Nephron (organoid): Measurements from ENCODE around the gene COMP.
A peak's percentile ranks its signal among the peaks of the same experiment; 100 is the strongest.

ENCODE experiments used
- H3K27ac Mint-ChIP-seq, 3 experiments: 2 replicates each; pipeline ENCODE4 v1.8.0; 2020; ENCODE audit warnings: mixed read lengths in 3 of 3, mild to moderate bottlenecking in 2 of 3, moderate library complexity in 1 of 3
- H3K27me3 Mint-ChIP-seq: 2 replicates; pipeline ENCODE4 v1.8.0; 2021; ENCODE audit warnings: low read depth, mild to moderate bottlenecking, moderate library complexity, mixed read lengths
- H3K36me3 Mint-ChIP-seq: 2 replicates; pipeline ENCODE4 v1.8.0; 2020; ENCODE audit warnings: low read depth, mixed read lengths
- H3K4me1 Mint-ChIP-seq: 2 replicates; pipeline ENCODE4 v1.8.0; 2020; ENCODE audit warnings: mixed read lengths
- H3K4me3 Mint-ChIP-seq, 3 experiments: 2 replicates each; pipeline ENCODE4 v1.8.0; 2020; ENCODE audit warnings: mild to moderate bottlenecking in 3 of 3, mixed read lengths in 3 of 3, moderate library complexity in 2 of 3
- H3K9me3 Mint-ChIP-seq: 2 replicates; pipeline ENCODE4 v1.8.0; 2020; ENCODE audit warnings: mixed read lengths
- TF ChIP-seq, protein P1 (sequence below), 3 experiments: fragments of 200-600 bp; sonication (generic); IDR thresholded peaks; one replicate each; pipeline ENCODE4 v1.5.0; 2021; ENCODE audit warnings: antibody characterized with exemption in 3 of 3; ENCODE audit not compliant: unreplicated experiment in 3 of 3

The COMP gene

DNA sequence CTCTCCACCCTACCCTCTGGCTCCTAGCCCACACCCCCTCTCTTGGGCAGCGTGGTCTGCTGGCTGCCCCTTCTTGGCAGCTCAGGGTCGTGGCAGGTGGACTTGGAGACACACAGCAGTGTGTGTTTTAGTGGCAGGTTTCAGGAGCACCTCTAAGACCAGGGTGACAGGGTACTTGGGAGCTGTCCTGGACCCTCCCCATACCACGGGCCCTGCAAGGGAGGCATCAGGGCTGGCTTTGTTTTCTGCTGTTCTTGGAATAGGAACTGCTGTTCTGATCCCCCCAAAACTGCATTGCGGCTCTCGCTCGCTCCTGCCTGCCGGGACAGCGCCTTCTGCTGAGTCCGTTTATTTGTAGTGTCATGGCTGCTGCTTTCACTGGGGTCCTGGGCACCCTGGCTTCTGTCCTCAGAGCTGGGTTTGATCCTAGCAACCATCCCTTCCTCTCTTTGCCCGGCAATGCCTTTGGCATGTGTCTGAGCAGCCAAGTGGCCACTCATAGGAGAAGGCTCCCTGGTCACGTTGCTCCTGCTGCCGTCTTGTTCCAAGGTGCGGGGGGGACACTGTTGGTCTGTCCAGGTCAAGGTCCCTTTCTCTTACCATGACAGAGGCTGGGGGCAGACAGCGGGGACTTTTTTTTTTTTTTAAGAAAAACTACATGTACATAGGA is 12.1 kb downstream of the COMP start:
- Mint-ChIP-seq H3K36me3 (no peaks in the 10 kb centered on the region), H3K27ac (no peak overlapping the region), H3K4me3 (peak overlapping the region in 1 of 3 experiments; percentile 9), H3K9me3 (no peaks in the 10 kb centered on the region), H3K4me1 (no peaks in the 10 kb centered on the region), H3K27me3 (peaks cover 21% of the 10 kb centered on the region)
- TF ChIP-seq, protein P1, sequence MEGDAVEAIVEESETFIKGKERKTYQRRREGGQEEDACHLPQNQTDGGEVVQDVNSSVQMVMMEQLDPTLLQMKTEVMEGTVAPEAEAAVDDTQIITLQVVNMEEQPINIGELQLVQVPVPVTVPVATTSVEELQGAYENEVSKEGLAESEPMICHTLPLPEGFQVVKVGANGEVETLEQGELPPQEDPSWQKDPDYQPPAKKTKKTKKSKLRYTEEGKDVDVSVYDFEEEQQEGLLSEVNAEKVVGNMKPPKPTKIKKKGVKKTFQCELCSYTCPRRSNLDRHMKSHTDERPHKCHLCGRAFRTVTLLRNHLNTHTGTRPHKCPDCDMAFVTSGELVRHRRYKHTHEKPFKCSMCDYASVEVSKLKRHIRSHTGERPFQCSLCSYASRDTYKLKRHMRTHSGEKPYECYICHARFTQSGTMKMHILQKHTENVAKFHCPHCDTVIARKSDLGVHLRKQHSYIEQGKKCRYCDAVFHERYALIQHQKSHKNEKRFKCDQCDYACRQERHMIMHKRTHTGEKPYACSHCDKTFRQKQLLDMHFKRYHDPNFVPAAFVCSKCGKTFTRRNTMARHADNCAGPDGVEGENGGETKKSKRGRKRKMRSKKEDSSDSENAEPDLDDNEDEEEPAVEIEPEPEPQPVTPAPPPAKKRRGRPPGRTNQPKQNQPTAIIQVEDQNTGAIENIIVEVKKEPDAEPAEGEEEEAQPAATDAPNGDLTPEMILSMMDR (IDR thresholded peaks at IDR 0.05; ENCODE audit: unreplicated experiment in 3 of 3), result no peak

DNA sequence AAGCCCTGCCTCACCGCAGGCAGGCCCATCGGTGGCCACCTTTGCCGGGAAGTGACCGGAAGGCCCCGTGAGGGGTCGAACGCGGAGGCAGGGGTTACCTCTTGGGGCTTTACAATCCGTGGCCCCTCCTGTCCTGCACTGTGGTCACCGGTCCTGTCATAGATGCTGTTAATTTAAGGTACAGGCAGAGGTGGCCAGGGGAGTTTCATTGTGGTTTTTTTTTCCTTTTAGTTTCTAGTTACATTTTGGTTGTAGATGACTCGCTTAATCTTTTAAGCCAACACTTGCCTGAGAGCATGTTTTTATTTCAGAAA is 13.1 kb downstream of the COMP start:
- TF ChIP-seq, protein P1 (IDR thresholded peaks at IDR 0.05; ENCODE audit: unreplicated experiment in 3 of 3), result no peak
- H3K36me3 Mint-ChIP-seq, result no peaks in the 10 kb centered on the region
- no peaks in the 10 kb centered on the region for H3K9me3 Mint-ChIP-seq
- no peak overlapping the region for H3K27ac Mint-ChIP-seq
- H3K27me3 Mint-ChIP-seq, result peaks cover 21% of the 10 kb centered on the region
- H3K4me3 Mint-ChIP-seq, result no peak overlapping the region
- no peaks in the 10 kb centered on the region for H3K4me1 Mint-ChIP-seq

DNA sequence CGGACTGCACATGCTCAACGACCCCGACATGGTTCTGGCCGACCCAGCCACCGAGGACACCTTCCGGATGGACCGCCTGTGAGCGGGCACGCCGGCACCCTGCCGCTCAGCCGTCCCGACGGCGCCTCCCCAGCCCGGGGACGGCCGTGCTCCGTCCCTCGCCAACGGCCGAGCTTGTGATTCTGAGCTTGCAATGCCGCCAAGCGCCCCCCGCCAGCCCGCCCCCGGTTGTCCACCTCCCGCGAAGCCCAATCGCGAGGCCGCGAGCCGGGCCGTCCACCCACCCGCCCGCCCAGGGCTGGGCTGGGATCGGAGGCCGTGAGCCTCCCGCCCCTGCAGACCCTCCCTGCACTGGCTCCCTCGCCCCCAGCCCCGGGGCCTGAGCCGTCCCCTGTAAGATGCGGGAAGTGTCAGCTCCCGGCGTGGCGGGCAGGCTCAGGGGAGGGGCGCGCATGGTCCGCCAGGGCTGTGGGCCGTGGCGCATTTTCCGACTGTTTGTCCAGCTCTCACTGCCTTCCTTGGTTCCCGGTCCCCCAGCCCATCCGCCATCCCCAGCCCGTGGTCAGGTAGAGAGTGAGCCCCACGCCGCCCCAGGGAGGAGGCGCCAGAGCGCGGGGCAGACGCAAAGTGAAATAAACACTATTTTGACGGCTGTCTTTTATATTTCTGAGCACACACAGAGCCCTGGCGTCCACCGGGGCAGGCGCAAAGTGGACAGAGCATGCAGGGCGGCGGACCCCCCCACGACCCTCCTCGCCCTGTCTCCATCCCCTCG is 13.6 kb downstream of the COMP start:
- TF ChIP-seq, protein P1 (IDR thresholded peaks at IDR 0.05; ENCODE audit: unreplicated experiment in 3 of 3), result no peak
- H3K4me1 Mint-ChIP-seq, result no peaks in the 10 kb centered on the region
- H3K4me3 Mint-ChIP-seq, result peak overlapping the region in 1 of 3 experiments; percentile 51
- no peaks in the 10 kb centered on the region for H3K36me3 Mint-ChIP-seq
- H3K27me3 Mint-ChIP-seq, result peaks cover 21% of the 10 kb centered on the region
- no peaks in the 10 kb centered on the region for H3K9me3 Mint-ChIP-seq
- no peak overlapping the region for H3K27ac Mint-ChIP-seq

DNA sequence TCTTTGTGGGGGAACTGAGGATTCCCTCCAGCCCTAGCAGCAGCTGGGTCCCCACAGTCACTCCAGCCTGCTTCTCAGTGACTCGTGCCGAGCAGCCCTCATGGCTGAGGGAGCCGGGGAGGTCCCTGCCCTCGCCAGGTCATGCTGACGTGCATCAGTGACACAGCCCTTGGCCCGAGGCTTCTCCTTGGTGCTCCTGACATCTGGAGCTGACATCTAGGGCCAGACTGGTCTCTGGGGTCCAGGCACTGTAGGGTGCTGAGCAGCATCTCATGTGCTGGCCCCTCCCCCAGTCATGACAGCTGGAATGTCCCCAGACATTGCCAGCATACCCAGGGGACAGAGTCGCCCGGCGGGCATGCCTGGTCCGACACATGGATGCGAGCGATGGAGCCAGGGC is 14.4 kb downstream of the COMP start:
- Mint-ChIP-seq H3K36me3 (no peaks in the 10 kb centered on the region), H3K4me3 (no peak overlapping the region), H3K4me1 (no peaks in the 10 kb centered on the region), H3K9me3 (no peaks in the 10 kb centered on the region), H3K27ac (no peak overlapping the region), H3K27me3 (peaks cover 21% of the 10 kb centered on the region)
- TF ChIP-seq, protein P1 (IDR thresholded peaks at IDR 0.05; ENCODE audit: unreplicated experiment in 3 of 3), result no peak

DNA sequence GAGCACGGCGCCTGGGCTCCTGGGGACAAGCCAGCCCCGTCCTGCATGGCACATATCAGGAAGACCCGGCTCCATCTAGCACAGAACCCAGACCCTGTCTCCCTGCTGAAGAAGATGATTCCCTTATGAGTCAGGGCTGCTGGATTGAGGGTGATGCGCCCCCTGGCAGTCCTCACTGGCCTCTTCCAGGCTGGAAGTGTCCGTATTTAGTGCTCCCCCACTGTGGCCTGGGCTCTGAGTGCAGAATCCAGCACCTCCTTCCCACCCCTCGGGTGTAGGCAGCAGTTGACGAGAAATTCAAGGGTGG is 14.9 kb downstream of the COMP start:
- H3K4me3 Mint-ChIP-seq, result no peak overlapping the region

More for the DNA sequence above, 14.9 kb downstream of the COMP start:
- peaks cover 21% of the 10 kb centered on the region for H3K27me3 Mint-ChIP-seq
- no peak overlapping the region for H3K27ac Mint-ChIP-seq
- H3K9me3 Mint-ChIP-seq, result no peaks in the 10 kb centered on the region
- H3K4me1 Mint-ChIP-seq, result no peaks in the 10 kb centered on the region
- TF ChIP-seq, protein P1 (IDR thresholded peaks at IDR 0.05; ENCODE audit: unreplicated experiment in 3 of 3), result no peak
- no peaks in the 10 kb centered on the region for H3K36me3 Mint-ChIP-seq
